Heart left ventricle (tissue), 13 donors: ENCODE measurements around the gene ZNF768.

Experiments
- POLR2A ChIP-seq, 2 donors: fragments of 450-650 bp; IDR thresholded peaks; one replicate each; pipeline ENCODE4 v1.6.1; 2017; ENCODE audit warnings: antibody characterized with exemption in 2 of 2, mild to moderate bottlenecking in 2 of 2, moderate library complexity in 2 of 2
- TF ChIP-seq, protein P1 (sequence below), 12 donors: fragments of 200-600 bp; sonication (generic) in 4 of 12; IDR thresholded peaks; one replicate each; pipeline versions ENCODE4 v1.5.0 to v1.8.0; 2018 to 2022; ENCODE audit warnings: antibody characterized with exemption in 12 of 12, mild to moderate bottlenecking in 5 of 12
- donor health status: ischemic (EF 13 %, LVEDD 7.1; RV severe dilation, severe dysfunction).
- donor health status: DM: no; HTN: yes; CAD: no.
- donor health status: DM: no; HTN: no; CAD: no.
- donor health status: ischemic (EF 25% LVEDD 6.9; RV normal size, moderate dysfunction).
- donor health status: ischemic (EF 25% LVEDD 5.7; RV mildly dilated, moderate dysfunction).
- donor health status: ischemic (EF 35%, LVEDD 5.7; RV mildly dilated, moderate dysfunction).
- donor health status: nonischemic (EF 11% LVEDD 7.7; RV severe dilation, severe dysfunction).
- donor health status: DM: yes; HTN: yes; CAD: no.
- donor health status: PGD.
- donor health status: ischemic (EF 29% LVEDD 5.4; RV normal size, mild dysfunction).
- donor health status: nonischemic (EF 23%, LVEDD 6.1; RV moderate dilation, normal function).

DNA sequence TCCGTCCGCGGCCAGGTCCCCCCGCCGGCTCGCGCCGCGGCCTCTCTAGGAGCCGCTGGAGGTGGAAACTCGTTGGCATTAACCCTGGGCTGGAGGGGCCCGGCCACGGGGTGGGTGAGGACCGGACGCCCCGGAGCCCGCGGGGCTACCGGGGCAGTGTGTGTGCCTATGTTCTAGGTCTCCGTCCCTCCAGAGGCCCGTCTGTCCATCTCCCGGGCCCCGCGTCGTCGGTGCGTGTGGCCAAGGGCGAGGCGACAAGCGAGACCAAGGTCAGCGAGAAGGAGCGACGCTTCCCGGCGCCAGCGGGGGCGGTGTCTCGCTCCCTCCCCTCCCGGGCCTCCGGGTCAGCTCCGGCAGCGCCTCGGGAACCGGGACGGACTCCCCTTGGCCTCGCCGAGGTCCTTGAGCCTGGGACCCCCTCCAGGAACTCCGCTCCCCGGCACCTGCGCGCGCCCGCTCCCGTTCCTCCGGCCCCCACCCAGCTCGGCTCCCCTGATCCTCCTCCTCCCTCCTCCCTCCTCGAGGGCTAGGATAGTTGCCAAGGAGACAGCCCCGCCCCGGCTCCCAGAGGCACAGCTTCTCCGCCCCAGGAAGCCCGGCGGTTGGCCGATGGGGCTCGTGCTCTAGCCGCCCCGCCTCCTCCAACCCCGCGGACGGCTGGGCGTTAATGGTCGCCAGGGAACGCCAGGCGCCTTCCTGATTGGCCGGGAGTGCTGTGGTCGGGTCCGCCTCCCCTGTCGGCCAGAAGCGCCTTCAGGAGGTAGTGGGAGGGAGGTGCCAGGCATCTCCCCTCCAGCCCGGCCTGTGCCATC is 663 bp upstream of the ZNF768 start:
- TF ChIP-seq, protein P1, sequence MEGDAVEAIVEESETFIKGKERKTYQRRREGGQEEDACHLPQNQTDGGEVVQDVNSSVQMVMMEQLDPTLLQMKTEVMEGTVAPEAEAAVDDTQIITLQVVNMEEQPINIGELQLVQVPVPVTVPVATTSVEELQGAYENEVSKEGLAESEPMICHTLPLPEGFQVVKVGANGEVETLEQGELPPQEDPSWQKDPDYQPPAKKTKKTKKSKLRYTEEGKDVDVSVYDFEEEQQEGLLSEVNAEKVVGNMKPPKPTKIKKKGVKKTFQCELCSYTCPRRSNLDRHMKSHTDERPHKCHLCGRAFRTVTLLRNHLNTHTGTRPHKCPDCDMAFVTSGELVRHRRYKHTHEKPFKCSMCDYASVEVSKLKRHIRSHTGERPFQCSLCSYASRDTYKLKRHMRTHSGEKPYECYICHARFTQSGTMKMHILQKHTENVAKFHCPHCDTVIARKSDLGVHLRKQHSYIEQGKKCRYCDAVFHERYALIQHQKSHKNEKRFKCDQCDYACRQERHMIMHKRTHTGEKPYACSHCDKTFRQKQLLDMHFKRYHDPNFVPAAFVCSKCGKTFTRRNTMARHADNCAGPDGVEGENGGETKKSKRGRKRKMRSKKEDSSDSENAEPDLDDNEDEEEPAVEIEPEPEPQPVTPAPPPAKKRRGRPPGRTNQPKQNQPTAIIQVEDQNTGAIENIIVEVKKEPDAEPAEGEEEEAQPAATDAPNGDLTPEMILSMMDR (IDR thresholded peaks at IDR 0.05) = peak in 10 of 12 donors; percentile 5 to 53 (median 28)
- peak; percentile 38 to 86 for TF ChIP-seq POLR2A (IDR thresholded peaks at IDR 0.05)
